ENCODE measurements around the gene NDUFS8.

The NDUFS8 gene

GRCh38 chr11:68002575-68002937 is 27.9 kb upstream of the NDUFS8 start:
- no peak for DNase-seq (ENCODE audit: low read depth)
- H3K4me3 ChIP-seq (ENCODE audit: control insufficient read depth, low read depth, low read length): no peak overlapping the region
- TF ChIP-seq, protein P1, sequence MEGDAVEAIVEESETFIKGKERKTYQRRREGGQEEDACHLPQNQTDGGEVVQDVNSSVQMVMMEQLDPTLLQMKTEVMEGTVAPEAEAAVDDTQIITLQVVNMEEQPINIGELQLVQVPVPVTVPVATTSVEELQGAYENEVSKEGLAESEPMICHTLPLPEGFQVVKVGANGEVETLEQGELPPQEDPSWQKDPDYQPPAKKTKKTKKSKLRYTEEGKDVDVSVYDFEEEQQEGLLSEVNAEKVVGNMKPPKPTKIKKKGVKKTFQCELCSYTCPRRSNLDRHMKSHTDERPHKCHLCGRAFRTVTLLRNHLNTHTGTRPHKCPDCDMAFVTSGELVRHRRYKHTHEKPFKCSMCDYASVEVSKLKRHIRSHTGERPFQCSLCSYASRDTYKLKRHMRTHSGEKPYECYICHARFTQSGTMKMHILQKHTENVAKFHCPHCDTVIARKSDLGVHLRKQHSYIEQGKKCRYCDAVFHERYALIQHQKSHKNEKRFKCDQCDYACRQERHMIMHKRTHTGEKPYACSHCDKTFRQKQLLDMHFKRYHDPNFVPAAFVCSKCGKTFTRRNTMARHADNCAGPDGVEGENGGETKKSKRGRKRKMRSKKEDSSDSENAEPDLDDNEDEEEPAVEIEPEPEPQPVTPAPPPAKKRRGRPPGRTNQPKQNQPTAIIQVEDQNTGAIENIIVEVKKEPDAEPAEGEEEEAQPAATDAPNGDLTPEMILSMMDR (conservative IDR thresholded peaks at IDR 0.05; ENCODE audit: control insufficient read depth, insufficient read depth, low read depth, low read length): no peak

GRCh38 chr11:68002938-68003845 is 27.3 kb upstream of the NDUFS8 start:
- peak overlapping the region; percentile 48 for H3K4me3 ChIP-seq (ENCODE audit: control insufficient read depth, low read depth, low read length)
- TF ChIP-seq, protein P1 (conservative IDR thresholded peaks at IDR 0.05; ENCODE audit: control insufficient read depth, insufficient read depth, low read depth, low read length): no peak

DNA sequence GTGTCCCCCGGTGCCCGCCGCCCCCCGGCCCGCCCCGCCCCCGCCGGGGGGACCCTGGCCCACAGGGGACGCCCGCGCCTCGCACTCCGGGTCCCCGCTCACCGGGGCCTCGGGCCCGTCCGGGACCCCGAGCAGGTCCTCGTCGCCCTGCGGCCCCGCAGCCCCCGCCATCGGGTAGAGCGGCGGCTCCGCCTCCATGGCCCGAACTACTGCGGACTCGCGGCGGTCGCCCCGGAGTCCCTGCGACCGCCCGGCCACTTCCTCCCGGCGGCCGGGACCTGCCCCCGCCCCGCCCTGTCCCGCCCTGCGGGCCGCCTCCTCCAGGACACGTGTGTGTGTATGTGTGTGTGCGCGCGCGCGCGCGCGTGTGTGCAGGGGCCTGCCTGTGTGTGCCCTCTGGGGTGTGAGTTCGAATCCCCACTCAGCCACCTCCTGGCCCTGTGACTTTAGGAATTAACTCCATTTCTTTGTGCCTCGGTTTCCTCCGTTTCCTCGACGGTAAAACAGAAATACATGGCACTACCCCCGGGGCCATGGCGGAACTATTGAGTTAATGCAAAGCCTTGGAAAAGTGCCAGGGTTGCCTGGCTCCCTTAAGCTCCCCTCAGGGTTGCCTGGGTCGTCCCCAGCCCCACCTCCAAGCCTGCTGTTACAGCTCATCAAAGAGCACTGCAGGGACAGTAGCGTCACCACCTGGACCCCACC is 26.5 kb upstream of the NDUFS8 start, which contains the start of gene UNC93B1:
UNC93B1 (minus strand) TSS at position 252 of the 705 bp plus-strand sequence; CDS start at position 198, 54 bp downstream.
- H3K4me3 ChIP-seq (ENCODE audit: control insufficient read depth, low read depth, low read length): peak within 1 kb of the TSS; percentile 48
- TF ChIP-seq, protein P1 (conservative IDR thresholded peaks at IDR 0.05; ENCODE audit: control insufficient read depth, insufficient read depth, low read depth, low read length): no peak
- DNase-seq (ENCODE audit: low read depth): peak; percentile 71

More at GRCh38 chr11:68002938-68003845, 27.3 kb upstream of the NDUFS8 start:
- no peak for DNase-seq (ENCODE audit: low read depth)

DNA sequence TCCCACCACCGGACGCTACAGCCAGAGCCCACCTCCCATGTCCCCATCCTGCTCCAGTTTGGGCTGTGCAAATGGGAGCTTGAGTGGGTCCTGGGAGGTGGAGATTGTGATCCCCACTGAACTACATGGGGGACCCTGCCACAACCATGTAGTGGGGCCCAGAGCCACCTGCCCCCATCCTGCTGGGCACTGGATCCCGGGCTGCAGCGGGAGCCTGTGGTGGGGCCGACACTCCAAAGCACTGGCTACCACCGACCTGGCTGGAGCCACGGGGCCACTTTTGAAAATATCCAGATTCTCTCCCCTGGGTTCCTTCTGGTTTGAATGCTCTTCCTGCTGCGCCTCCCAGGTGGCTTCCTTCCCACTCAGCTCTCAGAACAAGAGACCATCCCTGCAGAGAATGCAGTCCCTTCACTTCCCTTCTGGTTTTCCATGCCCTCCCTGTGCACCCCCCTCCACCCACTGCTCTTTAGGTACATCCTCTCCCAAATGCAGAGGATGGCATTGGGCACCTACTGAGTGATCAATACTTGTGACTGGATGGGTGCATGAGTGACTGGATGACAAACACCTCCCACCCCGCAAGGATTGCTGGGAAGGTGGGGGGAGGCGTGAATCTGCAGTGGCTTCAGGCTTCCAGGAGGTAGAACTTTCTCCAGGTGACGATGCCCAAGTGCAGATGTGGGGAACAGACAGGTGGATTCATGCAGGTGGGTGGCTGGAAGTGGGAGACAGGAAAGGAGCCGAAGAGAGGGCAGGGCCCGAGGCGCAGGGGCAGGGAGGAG is 25.7 kb upstream of the NDUFS8 start:
- DNase-seq (ENCODE audit: low read depth): no peak
- TF ChIP-seq, protein P1 (conservative IDR thresholded peaks at IDR 0.05; ENCODE audit: control insufficient read depth, insufficient read depth, low read depth, low read length): no peak
- H3K4me3 ChIP-seq (ENCODE audit: control insufficient read depth, low read depth, low read length): peak overlapping the region; percentile 48

GRCh38 chr11:68006606-68007166 is 23.8 kb upstream of the NDUFS8 start:
- no peak overlapping the region for H3K4me3 ChIP-seq (ENCODE audit: control insufficient read depth, low read depth, low read length)
- TF ChIP-seq, protein P1 (conservative IDR thresholded peaks at IDR 0.05; ENCODE audit: control insufficient read depth, insufficient read depth, low read depth, low read length): no peak

More at GRCh38 chr11:68006606-68007166, 23.8 kb upstream of the NDUFS8 start:
- DNase-seq (ENCODE audit: low read depth): no peak
